AG09309 (cell line): ENCODE results near the gene DSC2.
"Not testable (repeated sequence)": the region's sequence is repeated elsewhere in the genome, so short reads cannot be mapped to it uniquely, and the experiment has no call there.

Experiments
- DNase-seq: peaks from one replicate; pipeline ENCODE4 v3.0.0-alpha.2; 2010; ENCODE audit warnings: low read depth
- H3K4me3 ChIP-seq: 2 replicates; pipeline ENCODE4 v1.5.1; 2011; ENCODE audit warnings: mild to moderate bottlenecking, low read depth, low read length, moderate library complexity; ENCODE audit not compliant: control insufficient read depth
- CTCF ChIP-seq: IDR thresholded peaks from 2 replicates; pipeline ENCODE4 v1.5.1; 2011; ENCODE audit warnings: mild to moderate bottlenecking, low read depth, low read length, inconsistent platforms; ENCODE audit not compliant: insufficient read depth, control insufficient read depth; ENCODE audit errors: missing control alignments

Gene DSC2

GRCh38 chr18:31129398-31130115 lies 27.3 kb upstream of the DSC2 start:
- no peak for TF ChIP-seq CTCF
- H3K4me3 ChIP-seq: no peak overlapping the region
- DNase-seq: no peak

- no peak overlapping the region for H3K4me3 ChIP-seq
- TF ChIP-seq CTCF: no peak
- DNase-seq: no peak
Measured at GRCh38 chr18:31125878-31126277, 23.7 kb upstream of the DSC2 start.

- H3K4me3 ChIP-seq, DNase-seq: not testable (repeated sequence)
Measured at GRCh38 chr18:31123125-31123524, 20.9 kb upstream of the DSC2 start.

- no peak for TF ChIP-seq CTCF
- H3K4me3 ChIP-seq: no peak overlapping the region
- no peak for DNase-seq
Measured at GRCh38 chr18:31120594-31120993, 18.4 kb upstream of the DSC2 start.

- TF ChIP-seq CTCF: no peak
- DNase-seq: no peak
Measured at GRCh38 chr18:31116853-31117595, 14.8 kb upstream of the DSC2 start.

GRCh38 chr18:31112804-31113203 lies 10.6 kb upstream of the DSC2 start:
- H3K4me3 ChIP-seq: no peak overlapping the region
- DNase-seq: no peak
- no peak for TF ChIP-seq CTCF

More at GRCh38 chr18:31116853-31117595, 14.8 kb upstream of the DSC2 start:
- no peak overlapping the region for H3K4me3 ChIP-seq

- no peak overlapping the region for H3K4me3 ChIP-seq
- no peak for DNase-seq
- TF ChIP-seq CTCF: no peak
Measured at GRCh38 chr18:31105733-31106132, 3.5 kb upstream of the DSC2 start.
